Measurements from ENCODE around the gene PRKCD.

The PRKCD gene

DNA sequence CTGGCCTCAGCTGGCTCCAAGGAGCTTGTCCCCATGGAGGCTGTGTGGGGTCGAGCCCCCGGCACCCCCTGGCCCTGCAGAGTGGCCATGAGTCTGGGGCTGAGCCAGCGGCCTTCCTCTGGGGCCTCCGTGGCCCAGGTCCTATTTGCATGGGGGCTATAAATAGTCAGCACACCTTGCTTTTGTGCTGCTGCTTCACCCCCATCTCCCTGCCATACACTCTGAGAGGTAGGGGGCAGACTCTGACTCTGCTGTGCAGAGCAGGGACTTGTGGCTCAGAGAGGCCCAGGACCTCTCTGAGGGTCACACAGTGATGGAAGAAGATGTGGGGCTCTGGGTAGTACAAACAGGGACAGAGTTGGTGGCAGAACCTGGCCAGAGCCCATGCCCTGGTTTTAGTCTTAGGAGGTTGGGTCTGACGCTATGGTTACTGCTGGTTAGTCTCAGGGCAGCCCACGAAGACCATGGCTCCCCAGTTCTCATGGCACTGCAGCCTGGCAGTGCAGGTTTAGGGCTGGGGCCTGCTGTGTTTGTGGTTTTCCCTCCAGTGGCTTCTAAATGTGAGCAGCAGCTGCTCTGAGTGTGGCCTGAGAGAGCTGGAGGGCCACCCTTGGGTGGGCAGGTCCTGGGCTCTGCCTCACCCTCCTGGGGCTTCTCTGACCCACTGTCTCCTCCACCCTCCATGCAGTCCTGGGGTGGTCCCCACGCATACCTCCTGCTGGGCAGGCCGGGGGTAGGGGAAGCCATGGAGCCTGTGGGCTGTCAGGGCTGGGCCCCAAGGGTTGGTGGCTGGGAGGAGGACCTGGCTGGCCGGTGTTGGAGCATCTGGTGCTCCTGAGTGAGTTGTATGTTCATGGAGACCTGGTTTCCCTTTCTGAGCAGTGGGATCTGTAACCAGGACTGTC lies 13.6 kb downstream of the PRKCD start:
- TF ChIP-seq POLR2AphosphoS5 (IDR thresholded peaks at IDR 0.05; ENCODE audit: low read depth, low read length) = no peak

DNA sequence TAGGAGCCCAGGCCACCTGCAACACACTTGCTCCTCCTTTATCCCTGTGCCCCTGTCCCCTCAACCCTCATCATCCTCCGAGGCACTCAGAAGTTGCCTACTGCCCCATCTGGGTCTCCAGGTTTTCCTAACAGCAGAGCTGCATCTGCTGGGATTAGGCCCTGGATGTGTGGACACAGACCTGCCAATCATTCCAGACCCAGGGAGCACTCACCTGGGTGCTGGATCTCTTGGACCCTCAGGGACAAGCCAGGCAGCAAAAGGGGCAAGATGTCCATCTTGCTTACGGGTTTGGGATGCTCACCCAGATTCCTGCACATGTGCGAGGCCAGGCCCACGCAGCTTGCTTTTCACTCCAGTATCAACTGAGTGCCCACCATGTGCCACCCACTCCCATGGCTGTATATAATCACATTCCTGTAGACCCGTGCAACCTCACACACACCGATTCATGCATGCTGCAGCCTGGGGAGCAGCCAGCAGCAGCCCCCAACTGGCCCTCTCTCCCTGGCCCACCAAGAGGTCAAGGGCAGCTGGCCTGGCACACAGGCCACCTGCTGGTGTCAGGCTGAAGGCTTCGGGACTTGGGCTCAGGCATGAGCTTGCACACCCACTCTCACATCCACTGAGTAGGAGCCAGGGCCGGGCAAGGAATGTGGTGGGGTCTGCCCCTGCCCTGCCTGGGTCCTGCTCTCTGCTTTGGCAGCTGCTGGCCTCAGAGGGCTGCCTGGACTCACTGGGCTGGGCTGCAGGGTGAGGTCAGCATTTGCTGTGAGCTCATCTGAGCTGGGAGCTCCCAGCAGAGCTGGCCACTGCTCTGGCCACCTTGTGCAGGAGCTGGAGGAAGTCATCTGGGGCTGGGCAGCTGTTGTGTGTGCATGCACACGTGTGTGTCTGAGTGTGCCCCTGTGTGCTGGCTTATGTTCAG lies 14.9 kb downstream of the PRKCD start:
- TF ChIP-seq POLR2AphosphoS5 (IDR thresholded peaks at IDR 0.05; ENCODE audit: low read depth, low read length) = no peak
- TF ChIP-seq FOXP2 (optimal IDR thresholded peaks at IDR 0.05; ENCODE audit: borderline replicate concordance, extremely low read depth, extremely low read length, insufficient read depth) = no peak
- no peak for TF ChIP-seq TAF1 (IDR thresholded peaks at IDR 0.05; ENCODE audit: borderline replicate concordance, insufficient read depth, low read length)
- TF ChIP-seq, protein P1, sequence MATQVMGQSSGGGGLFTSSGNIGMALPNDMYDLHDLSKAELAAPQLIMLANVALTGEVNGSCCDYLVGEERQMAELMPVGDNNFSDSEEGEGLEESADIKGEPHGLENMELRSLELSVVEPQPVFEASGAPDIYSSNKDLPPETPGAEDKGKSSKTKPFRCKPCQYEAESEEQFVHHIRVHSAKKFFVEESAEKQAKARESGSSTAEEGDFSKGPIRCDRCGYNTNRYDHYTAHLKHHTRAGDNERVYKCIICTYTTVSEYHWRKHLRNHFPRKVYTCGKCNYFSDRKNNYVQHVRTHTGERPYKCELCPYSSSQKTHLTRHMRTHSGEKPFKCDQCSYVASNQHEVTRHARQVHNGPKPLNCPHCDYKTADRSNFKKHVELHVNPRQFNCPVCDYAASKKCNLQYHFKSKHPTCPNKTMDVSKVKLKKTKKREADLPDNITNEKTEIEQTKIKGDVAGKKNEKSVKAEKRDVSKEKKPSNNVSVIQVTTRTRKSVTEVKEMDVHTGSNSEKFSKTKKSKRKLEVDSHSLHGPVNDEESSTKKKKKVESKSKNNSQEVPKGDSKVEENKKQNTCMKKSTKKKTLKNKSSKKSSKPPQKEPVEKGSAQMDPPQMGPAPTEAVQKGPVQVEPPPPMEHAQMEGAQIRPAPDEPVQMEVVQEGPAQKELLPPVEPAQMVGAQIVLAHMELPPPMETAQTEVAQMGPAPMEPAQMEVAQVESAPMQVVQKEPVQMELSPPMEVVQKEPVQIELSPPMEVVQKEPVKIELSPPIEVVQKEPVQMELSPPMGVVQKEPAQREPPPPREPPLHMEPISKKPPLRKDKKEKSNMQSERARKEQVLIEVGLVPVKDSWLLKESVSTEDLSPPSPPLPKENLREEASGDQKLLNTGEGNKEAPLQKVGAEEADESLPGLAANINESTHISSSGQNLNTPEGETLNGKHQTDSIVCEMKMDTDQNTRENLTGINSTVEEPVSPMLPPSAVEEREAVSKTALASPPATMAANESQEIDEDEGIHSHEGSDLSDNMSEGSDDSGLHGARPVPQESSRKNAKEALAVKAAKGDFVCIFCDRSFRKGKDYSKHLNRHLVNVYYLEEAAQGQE (IDR thresholded peaks at IDR 0.05; ENCODE audit: insufficient read depth in 1 of 2, low read depth in 2 of 2, low read length in 2 of 2) = no peak
- TF ChIP-seq SIN3A (IDR thresholded peaks at IDR 0.05; ENCODE audit: borderline replicate concordance, insufficient read depth, low read length) = no peak

DNA sequence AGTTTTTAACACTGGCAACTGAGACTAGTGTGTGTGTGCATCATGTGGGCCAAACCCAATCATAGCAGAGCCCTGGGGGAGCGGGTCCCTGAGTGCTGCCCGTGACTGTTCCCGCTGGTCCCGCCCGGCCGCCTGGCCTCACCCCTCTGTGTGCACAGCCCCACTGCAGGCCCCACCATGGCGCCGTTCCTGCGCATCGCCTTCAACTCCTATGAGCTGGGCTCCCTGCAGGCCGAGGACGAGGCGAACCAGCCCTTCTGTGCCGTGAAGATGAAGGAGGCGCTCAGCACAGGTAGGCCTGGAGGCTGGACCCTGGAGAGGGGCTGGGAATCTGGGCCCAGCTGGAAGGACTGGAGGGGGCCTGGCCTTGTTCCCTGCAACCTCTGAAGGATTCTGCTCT lies 17.2 kb downstream of the PRKCD start:
- TF ChIP-seq, protein P1 (IDR thresholded peaks at IDR 0.05; ENCODE audit: insufficient read depth in 1 of 2, low read depth in 2 of 2, low read length in 2 of 2) = no peak
- no peak for TF ChIP-seq FOXP2 (optimal IDR thresholded peaks at IDR 0.05; ENCODE audit: borderline replicate concordance, extremely low read depth, extremely low read length, insufficient read depth)
- no peak for TF ChIP-seq SIN3A (IDR thresholded peaks at IDR 0.05; ENCODE audit: borderline replicate concordance, insufficient read depth, low read length)
- no peak for TF ChIP-seq POLR2AphosphoS5 (IDR thresholded peaks at IDR 0.05; ENCODE audit: low read depth, low read length)
- TF ChIP-seq TAF1 (IDR thresholded peaks at IDR 0.05; ENCODE audit: borderline replicate concordance, insufficient read depth, low read length) = no peak

DNA sequence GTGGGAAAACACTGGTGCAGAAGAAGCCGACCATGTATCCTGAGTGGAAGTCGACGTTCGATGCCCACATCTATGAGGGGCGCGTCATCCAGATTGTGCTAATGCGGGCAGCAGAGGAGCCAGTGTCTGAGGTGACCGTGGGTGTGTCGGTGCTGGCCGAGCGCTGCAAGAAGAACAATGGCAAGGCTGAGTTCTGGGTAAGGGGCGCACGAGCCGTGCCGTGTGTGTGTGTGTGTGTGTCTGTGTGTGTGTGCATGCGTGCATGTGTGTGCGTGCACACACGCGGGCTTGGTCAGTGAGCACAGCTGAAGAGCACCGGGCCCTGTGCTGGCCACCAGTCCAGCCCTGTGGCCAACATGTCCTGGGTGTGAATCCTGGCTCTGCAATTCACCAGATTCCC lies 18.6 kb downstream of the PRKCD start:
- TF ChIP-seq POLR2AphosphoS5 (IDR thresholded peaks at IDR 0.05; ENCODE audit: low read depth, low read length) (no peak), TAF1 (IDR thresholded peaks at IDR 0.05; ENCODE audit: borderline replicate concordance, insufficient read depth, low read length) (no peak), SIN3A (IDR thresholded peaks at IDR 0.05; ENCODE audit: borderline replicate concordance, insufficient read depth, low read length) (no peak), FOXP2 (optimal IDR thresholded peaks at IDR 0.05; ENCODE audit: borderline replicate concordance, extremely low read depth, extremely low read length, insufficient read depth) (no peak)
- TF ChIP-seq, protein P1 (IDR thresholded peaks at IDR 0.05; ENCODE audit: insufficient read depth in 1 of 2, low read depth in 2 of 2, low read length in 2 of 2) = no peak

DNA sequence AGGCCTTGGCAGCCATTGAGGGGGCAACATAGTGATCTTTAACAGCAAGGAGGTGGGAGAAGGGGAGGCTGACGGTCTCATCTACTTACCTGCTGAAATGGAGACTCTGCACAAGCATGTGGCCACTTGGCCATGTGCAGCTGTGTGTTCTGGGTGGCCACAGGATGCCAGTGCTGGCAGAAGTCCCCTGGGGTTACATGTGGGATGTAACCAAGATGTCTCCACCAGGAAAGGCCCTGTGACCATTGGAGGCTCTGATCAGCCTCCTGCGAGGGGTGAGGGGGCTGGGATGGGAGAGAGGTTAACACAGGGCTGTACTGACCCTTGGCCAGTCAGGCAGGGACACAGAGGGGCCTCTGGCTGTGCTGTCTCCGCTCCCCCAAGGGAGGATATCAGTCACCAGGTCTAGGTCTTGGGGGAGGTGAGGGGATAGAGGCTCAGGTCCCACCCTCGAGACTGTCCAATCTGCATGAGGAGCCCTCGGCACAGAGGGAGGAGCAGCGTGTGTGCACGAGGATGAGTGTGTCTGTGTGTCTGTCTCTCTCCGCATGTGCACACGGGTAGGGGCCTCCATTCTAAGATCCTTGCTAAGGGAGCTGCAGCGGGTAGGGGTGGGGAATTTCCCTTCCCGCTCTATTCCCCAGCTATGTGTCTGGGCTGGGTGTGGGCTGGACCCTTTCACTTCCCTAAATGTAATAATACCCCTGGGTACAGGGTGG lies 19.5 kb downstream of the PRKCD start:
- TF ChIP-seq FOXP2 (optimal IDR thresholded peaks at IDR 0.05; ENCODE audit: borderline replicate concordance, extremely low read depth, extremely low read length, insufficient read depth) (no peak), TAF1 (IDR thresholded peaks at IDR 0.05; ENCODE audit: borderline replicate concordance, insufficient read depth, low read length) (no peak), POLR2AphosphoS5 (IDR thresholded peaks at IDR 0.05; ENCODE audit: low read depth, low read length) (no peak), SIN3A (IDR thresholded peaks at IDR 0.05; ENCODE audit: borderline replicate concordance, insufficient read depth, low read length) (no peak)
- TF ChIP-seq, protein P1 (IDR thresholded peaks at IDR 0.05; ENCODE audit: insufficient read depth in 1 of 2, low read depth in 2 of 2, low read length in 2 of 2) = no peak
